Measurements from ENCODE around the gene FRMD4B. TPM values are rescaled to one million over a fixed set of nuclear protein-coding genes. Genes with fewer than 3 reads are reported as not detected.

Gene FRMD4B
- total RNA-seq, 2 donors from 2014 or later: 2.1 to 2.2 TPM

GRCh38 chr3:69143612-69144011 lies 242.3 kb downstream of the FRMD4B start:
- peaks cover 22% of the 10 kb centered on the region for H3K4me1 Mint-ChIP-seq
- DNase-seq: no peak
- H3K36me3 Mint-ChIP-seq (ENCODE audit: low read depth): no peaks in the 10 kb centered on the region
- H3K9me3 Mint-ChIP-seq: no peaks in the 10 kb centered on the region
- H3K9me3 ChIP-seq (ENCODE audit: control insufficient read depth, low read length): no peaks in the 10 kb centered on the region
- no peak overlapping the region for H3K4me3 ChIP-seq (ENCODE audit: low read length)
- WGBS, 2 experiments (ENCODE audit: insufficient coverage in 1 of 2, insufficient read length in 1 of 2): 87 to 100% methylated on average over 1 to 3 of the region's 3 CpGs
- H3K27ac Mint-ChIP-seq: no peak overlapping the region
- no peaks in the 10 kb centered on the region for H3K36me3 ChIP-seq (ENCODE audit: control insufficient read depth, insufficient read depth, low read length)
- peaks cover 10% of the 10 kb centered on the region for H3K4me1 ChIP-seq (ENCODE audit: control insufficient read depth, insufficient read depth, low read length)
- H3K9ac ChIP-seq (ENCODE audit: extremely low read depth, low read length, poor library complexity, severe bottlenecking): no peak overlapping the region
- peaks cover 71% of the 10 kb centered on the region for H3K27me3 Mint-ChIP-seq (ENCODE audit: insufficient read depth)
- no peak overlapping the region for H3K4me3 Mint-ChIP-seq
- TF ChIP-seq, protein P1, sequence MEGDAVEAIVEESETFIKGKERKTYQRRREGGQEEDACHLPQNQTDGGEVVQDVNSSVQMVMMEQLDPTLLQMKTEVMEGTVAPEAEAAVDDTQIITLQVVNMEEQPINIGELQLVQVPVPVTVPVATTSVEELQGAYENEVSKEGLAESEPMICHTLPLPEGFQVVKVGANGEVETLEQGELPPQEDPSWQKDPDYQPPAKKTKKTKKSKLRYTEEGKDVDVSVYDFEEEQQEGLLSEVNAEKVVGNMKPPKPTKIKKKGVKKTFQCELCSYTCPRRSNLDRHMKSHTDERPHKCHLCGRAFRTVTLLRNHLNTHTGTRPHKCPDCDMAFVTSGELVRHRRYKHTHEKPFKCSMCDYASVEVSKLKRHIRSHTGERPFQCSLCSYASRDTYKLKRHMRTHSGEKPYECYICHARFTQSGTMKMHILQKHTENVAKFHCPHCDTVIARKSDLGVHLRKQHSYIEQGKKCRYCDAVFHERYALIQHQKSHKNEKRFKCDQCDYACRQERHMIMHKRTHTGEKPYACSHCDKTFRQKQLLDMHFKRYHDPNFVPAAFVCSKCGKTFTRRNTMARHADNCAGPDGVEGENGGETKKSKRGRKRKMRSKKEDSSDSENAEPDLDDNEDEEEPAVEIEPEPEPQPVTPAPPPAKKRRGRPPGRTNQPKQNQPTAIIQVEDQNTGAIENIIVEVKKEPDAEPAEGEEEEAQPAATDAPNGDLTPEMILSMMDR (conservative IDR thresholded peaks at IDR 0.05): no peak
- H3K27ac ChIP-seq (ENCODE audit: low read depth, low read length): no peak overlapping the region
- peaks cover 37% of the 10 kb centered on the region for H3K27me3 ChIP-seq (ENCODE audit: control insufficient read depth, insufficient read depth, low read length, poor library complexity, severe bottlenecking)

GRCh38 chr3:69142797-69143454 lies 243.0 kb downstream of the FRMD4B start:
- no peak overlapping the region for H3K4me3 Mint-ChIP-seq
- no peak overlapping the region for H3K4me3 ChIP-seq (ENCODE audit: low read length)
- DNase-seq: no peak
- peaks cover 44% of the 10 kb centered on the region for H3K27me3 ChIP-seq (ENCODE audit: control insufficient read depth, insufficient read depth, low read length, poor library complexity, severe bottlenecking)
- H3K36me3 ChIP-seq (ENCODE audit: control insufficient read depth, insufficient read depth, low read length): no peaks in the 10 kb centered on the region
- 83 to 98% methylated on average over 2 to 4 of the region's 4 CpGs for whole genome bisulfite sequencing, 2 experiments (ENCODE audit: insufficient coverage in 1 of 2, insufficient read length in 1 of 2)
- no peaks in the 10 kb centered on the region for H3K9me3 Mint-ChIP-seq
- H3K27ac ChIP-seq (ENCODE audit: low read depth, low read length): no peak overlapping the region
- H3K27me3 Mint-ChIP-seq (ENCODE audit: insufficient read depth): peaks cover 73% of the 10 kb centered on the region
- H3K9ac ChIP-seq (ENCODE audit: extremely low read depth, low read length, poor library complexity, severe bottlenecking): no peak overlapping the region
- peaks cover 10% of the 10 kb centered on the region for H3K4me1 ChIP-seq (ENCODE audit: control insufficient read depth, insufficient read depth, low read length)
- no peaks in the 10 kb centered on the region for H3K36me3 Mint-ChIP-seq (ENCODE audit: low read depth)
- TF ChIP-seq, protein P1 (conservative IDR thresholded peaks at IDR 0.05): no peak
- no peaks in the 10 kb centered on the region for H3K9me3 ChIP-seq (ENCODE audit: control insufficient read depth, low read length)
- H3K27ac Mint-ChIP-seq: no peak overlapping the region
- peaks cover 22% of the 10 kb centered on the region for H3K4me1 Mint-ChIP-seq

- H3K9ac ChIP-seq (ENCODE audit: extremely low read depth, low read length, poor library complexity, severe bottlenecking): no peak overlapping the region
- TF ChIP-seq, protein P1 (conservative IDR thresholded peaks at IDR 0.05): no peak
- peaks cover 47% of the 10 kb centered on the region for H3K27me3 ChIP-seq (ENCODE audit: control insufficient read depth, insufficient read depth, low read length, poor library complexity, severe bottlenecking)
- 94% methylated on average over 3 of the region's 3 CpGs; no CpG with 5 or more reads in 1 of the 2 experiments for WGBS, 2 experiments (ENCODE audit: insufficient coverage in 1 of 2, insufficient read length in 1 of 2)
- H3K9me3 Mint-ChIP-seq: no peaks in the 10 kb centered on the region
- peaks cover 74% of the 10 kb centered on the region for H3K27me3 Mint-ChIP-seq (ENCODE audit: insufficient read depth)
- H3K9me3 ChIP-seq (ENCODE audit: control insufficient read depth, low read length): no peaks in the 10 kb centered on the region
- H3K4me1 ChIP-seq (ENCODE audit: control insufficient read depth, insufficient read depth, low read length): peaks cover 10% of the 10 kb centered on the region
- no peak overlapping the region for H3K4me3 ChIP-seq (ENCODE audit: low read length)
- no peaks in the 10 kb centered on the region for H3K36me3 ChIP-seq (ENCODE audit: control insufficient read depth, insufficient read depth, low read length)
- no peak overlapping the region for H3K27ac Mint-ChIP-seq
- H3K4me3 Mint-ChIP-seq: no peak overlapping the region
- no peak for DNase-seq
- no peaks in the 10 kb centered on the region for H3K36me3 Mint-ChIP-seq (ENCODE audit: low read depth)
- no peak overlapping the region for H3K27ac ChIP-seq (ENCODE audit: low read depth, low read length)
- H3K4me1 Mint-ChIP-seq: peaks cover 22% of the 10 kb centered on the region
Measured at GRCh38 chr3:69142090-69142489, 243.8 kb downstream of the FRMD4B start.

Data from endodermal cell (in vitro differentiated cells).